Measurements from ENCODE around the gene CSNK2B. TPM values are rescaled to one million over a fixed set of nuclear protein-coding genes. Genes with fewer than 3 reads are reported as not detected.

CSNK2B gene
- total RNA-seq, 1 experiment from 2014 or later = 173 TPM

DNA sequence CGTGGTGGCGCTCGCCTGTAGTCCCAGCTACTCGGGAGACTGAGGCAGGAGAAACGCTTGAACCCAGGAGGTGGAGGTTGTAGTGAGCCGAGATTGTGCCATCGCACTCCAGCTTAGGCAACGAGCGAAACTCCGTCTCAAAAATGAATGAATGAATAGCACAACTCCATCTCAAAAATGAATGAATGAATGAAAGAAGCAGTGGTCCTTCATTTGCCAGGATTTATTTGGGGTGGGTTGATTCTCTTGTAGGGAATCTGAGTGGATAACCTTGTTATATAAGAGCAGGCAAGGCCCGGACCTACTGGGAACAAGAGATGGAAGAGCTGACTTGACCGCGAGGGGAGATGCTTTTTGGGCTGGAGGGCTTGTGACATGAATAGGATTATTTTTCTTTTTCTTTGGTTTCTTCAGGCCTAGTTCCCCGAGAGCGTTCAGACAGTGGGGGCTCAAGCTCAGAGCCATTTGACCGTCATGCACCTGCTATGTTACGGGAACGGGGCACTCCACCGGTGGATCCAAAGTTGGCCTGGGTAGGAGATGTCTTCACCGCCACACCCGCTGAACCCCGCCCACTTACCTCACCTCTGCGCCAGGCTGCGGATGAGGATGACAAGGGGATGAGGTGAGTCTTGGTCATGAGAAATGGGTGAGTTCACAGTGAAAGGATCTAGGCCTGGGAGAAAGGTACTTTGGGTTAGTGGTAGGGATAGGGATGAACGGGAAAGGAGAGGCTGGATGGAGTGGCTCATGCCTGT is 35.5 kb upstream of the CSNK2B start:
- CTCF ChIA-PET = no interaction called here
- Histone ChIP-seq H3K4me2 (no peak overlapping the region), H3F3A (ENCODE audit: insufficient read depth, low read depth) (peaks cover 45% of the 10 kb centered on the region), H3K36me3 (ENCODE audit: low read depth) (peaks cover 42% of the 10 kb centered on the region), H3K4me3 (no peak overlapping the region), H3K27ac (no peak overlapping the region), H3K9me3 (ENCODE audit: insufficient read depth, low read depth) (no peaks in the 10 kb centered on the region), H3K4me1 (replicated peaks; ENCODE audit: insufficient read depth) (no peaks in the 10 kb centered on the region), H3K79me2 (ENCODE audit: low read depth) (0 out of 2 replicates have a peak, but pooled peaks cover 5% of the 10 kb centered on the region), H3K27me3 (ENCODE audit: insufficient read depth, low read depth) (no peaks in the 10 kb centered on the region), H2AFZ (no peak overlapping the region), H3K9me2 (ENCODE audit: insufficient read depth) (no peaks in the 10 kb centered on the region), H4K20me1 (ENCODE audit: insufficient read depth) (peaks cover 3% of the 10 kb centered on the region; the same call in 1 of the 2 replicates)
- no peak for TF ChIP-seq EZH2 (IDR thresholded peaks at IDR 0.05; ENCODE audit: low read depth)
- TF ChIP-seq, protein P1, sequence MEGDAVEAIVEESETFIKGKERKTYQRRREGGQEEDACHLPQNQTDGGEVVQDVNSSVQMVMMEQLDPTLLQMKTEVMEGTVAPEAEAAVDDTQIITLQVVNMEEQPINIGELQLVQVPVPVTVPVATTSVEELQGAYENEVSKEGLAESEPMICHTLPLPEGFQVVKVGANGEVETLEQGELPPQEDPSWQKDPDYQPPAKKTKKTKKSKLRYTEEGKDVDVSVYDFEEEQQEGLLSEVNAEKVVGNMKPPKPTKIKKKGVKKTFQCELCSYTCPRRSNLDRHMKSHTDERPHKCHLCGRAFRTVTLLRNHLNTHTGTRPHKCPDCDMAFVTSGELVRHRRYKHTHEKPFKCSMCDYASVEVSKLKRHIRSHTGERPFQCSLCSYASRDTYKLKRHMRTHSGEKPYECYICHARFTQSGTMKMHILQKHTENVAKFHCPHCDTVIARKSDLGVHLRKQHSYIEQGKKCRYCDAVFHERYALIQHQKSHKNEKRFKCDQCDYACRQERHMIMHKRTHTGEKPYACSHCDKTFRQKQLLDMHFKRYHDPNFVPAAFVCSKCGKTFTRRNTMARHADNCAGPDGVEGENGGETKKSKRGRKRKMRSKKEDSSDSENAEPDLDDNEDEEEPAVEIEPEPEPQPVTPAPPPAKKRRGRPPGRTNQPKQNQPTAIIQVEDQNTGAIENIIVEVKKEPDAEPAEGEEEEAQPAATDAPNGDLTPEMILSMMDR (conservative IDR thresholded peaks at IDR 0.05) = no peak
- POLR2A ChIA-PET (ENCODE audit: unreplicated experiment) = interaction anchor here (0.7 kb wide), 1 partner anchor 291 kb away, joined by 6 read pairs; no protein-coding TSS in a partner anchor
- no TSS peak for BruUV-seq (replicated peaks)
- intact Hi-C loops (cut with micrococcal nuclease; ENCODE audit: unreplicated experiment) = no loop called here
- no peak for DNase-seq

DNA sequence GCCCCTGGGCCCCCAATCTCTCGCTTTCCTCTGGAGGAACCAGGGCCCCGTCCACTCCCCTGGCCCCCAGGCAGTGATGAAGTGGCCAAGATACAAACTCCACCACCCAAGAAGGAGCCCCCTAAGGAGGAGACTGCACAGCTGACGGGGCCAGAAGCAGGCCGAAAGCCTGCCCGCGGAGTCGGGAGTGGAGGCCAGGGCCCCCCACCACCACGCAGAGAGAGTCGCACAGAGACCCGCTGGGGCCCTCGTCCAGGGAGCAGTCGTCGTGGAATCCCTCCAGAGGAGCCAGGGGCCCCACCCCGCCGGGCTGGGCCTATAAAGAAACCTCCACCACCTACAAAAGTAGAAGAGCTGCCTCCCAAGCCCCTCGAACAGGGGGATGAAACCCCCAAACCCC is 34.7 kb upstream of the CSNK2B start:
- POLR2A ChIA-PET (ENCODE audit: unreplicated experiment) = no interaction called here
- Histone ChIP-seq H3K36me3 (ENCODE audit: low read depth) (peaks cover 34% of the 10 kb centered on the region), H3K27me3 (ENCODE audit: insufficient read depth, low read depth) (no peaks in the 10 kb centered on the region), H3K9me2 (ENCODE audit: insufficient read depth) (no peaks in the 10 kb centered on the region), H3K4me2 (no peak overlapping the region), H3K4me1 (replicated peaks; ENCODE audit: insufficient read depth) (no peaks in the 10 kb centered on the region), H4K20me1 (ENCODE audit: insufficient read depth) (0 out of 2 replicates have a peak, but pooled peaks cover 3% of the 10 kb centered on the region), H3F3A (ENCODE audit: insufficient read depth, low read depth) (peaks cover 50% of the 10 kb centered on the region), H3K79me2 (ENCODE audit: low read depth) (no peaks in the 10 kb centered on the region), H2AFZ (no peak overlapping the region), H3K27ac (no peak overlapping the region), H3K4me3 (no peak overlapping the region), H3K9me3 (ENCODE audit: insufficient read depth, low read depth) (no peaks in the 10 kb centered on the region)
- CTCF ChIA-PET = no interaction called here
- no peak for TF ChIP-seq EZH2 (IDR thresholded peaks at IDR 0.05; ENCODE audit: low read depth)
- TF ChIP-seq, protein P1 (conservative IDR thresholded peaks at IDR 0.05) = no peak
- no peak for DNase-seq
- no TSS peak for BruUV-seq (replicated peaks)
- intact Hi-C loops (cut with micrococcal nuclease; ENCODE audit: unreplicated experiment) = no loop called here

DNA sequence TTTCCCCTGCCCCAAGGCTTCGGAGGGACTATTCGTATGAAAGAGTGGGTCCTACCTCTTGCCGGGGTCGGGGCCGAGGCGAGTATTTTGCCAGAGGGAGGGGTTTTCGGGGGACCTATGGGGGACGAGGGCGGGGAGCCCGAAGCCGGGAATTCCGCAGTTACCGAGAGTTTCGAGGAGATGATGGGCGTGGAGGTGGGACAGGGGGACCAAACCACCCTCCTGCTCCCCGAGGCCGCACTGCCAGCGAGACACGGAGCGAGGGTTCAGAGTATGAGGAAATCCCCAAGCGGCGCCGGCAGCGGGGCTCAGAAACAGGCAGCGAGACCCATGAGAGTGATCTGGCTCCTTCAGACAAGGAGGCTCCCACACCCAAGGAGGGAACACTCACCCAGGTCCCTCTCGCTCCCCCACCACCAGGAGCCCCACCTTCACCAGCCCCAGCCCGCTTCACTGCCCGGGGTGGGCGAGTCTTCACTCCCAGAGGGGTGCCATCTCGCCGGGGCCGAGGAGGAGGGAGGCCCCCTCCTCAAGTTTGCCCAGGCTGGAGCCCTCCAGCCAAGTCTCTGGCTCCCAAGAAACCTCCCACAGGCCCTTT is 34.1 kb upstream of the CSNK2B start:
- Histone ChIP-seq H3K27ac (no peak overlapping the region), H3K9me2 (ENCODE audit: insufficient read depth) (no peaks in the 10 kb centered on the region), H3K27me3 (ENCODE audit: insufficient read depth, low read depth) (no peaks in the 10 kb centered on the region), H3K4me1 (replicated peaks; ENCODE audit: insufficient read depth) (no peaks in the 10 kb centered on the region), H3K36me3 (ENCODE audit: low read depth) (peaks cover 28% of the 10 kb centered on the region), H3K79me2 (ENCODE audit: low read depth) (no peaks in the 10 kb centered on the region), H3K4me3 (no peak overlapping the region), H3K9me3 (ENCODE audit: insufficient read depth, low read depth) (no peaks in the 10 kb centered on the region), H3F3A (ENCODE audit: insufficient read depth, low read depth) (peaks cover 48% of the 10 kb centered on the region), H2AFZ (no peak overlapping the region), H4K20me1 (ENCODE audit: insufficient read depth) (0 out of 2 replicates have a peak, but pooled peaks cover 3% of the 10 kb centered on the region), H3K4me2 (no peak overlapping the region)
- intact Hi-C loops (cut with micrococcal nuclease; ENCODE audit: unreplicated experiment) = no loop called here
- CTCF ChIA-PET = no interaction called here
- TF ChIP-seq EZH2 (IDR thresholded peaks at IDR 0.05; ENCODE audit: low read depth) = no peak
- TF ChIP-seq, protein P1 (conservative IDR thresholded peaks at IDR 0.05) = no peak
- no TSS peak for BruUV-seq (replicated peaks)
- no peak for DNase-seq
- POLR2A ChIA-PET (ENCODE audit: unreplicated experiment) = no interaction called here
